ENCODE results near the gene PITRM1.
"Not testable (repeated sequence)": the region's sequence is repeated elsewhere in the genome, so short reads cannot be mapped to it uniquely, and the experiment has no call there.

PITRM1 gene

GRCh38 chr10:3196958-3197347 is 24.4 kb upstream of the PITRM1 start:
- DNase-seq: no peak

- no peak for DNase-seq
These were observed 23.9 kb upstream of the PITRM1 start for GRCh38 chr10:3196482-3196881.

- DNase-seq: no peak
These were observed 23.1 kb upstream of the PITRM1 start for GRCh38 chr10:3195726-3196125.

- no peak for DNase-seq
These were observed 22.7 kb upstream of the PITRM1 start for GRCh38 chr10:3195286-3195685.

GRCh38 chr10:3194871-3195270 is 22.3 kb upstream of the PITRM1 start:
- no peak for DNase-seq

GRCh38 chr10:3193751-3194150 is 21.2 kb upstream of the PITRM1 start:
- DNase-seq: no peak

- peak; percentile 63 for DNase-seq
These were observed 20.5 kb upstream of the PITRM1 start for GRCh38 chr10:3192856-3193635.

- no peak for DNase-seq
These were observed 18.2 kb upstream of the PITRM1 start for GRCh38 chr10:3190817-3191216.

GRCh38 chr10:3187229-3187628 is 14.6 kb upstream of the PITRM1 start:
- not testable (repeated sequence) for DNase-seq

GRCh38 chr10:3186368-3186767 is 13.8 kb upstream of the PITRM1 start:
- peak; percentile 70 for DNase-seq

- no peak for DNase-seq
These were observed 12.8 kb upstream of the PITRM1 start for GRCh38 chr10:3185386-3185785.

GRCh38 chr10:3180355-3181025 is 7.9 kb upstream of the PITRM1 start:
- no peak for DNase-seq

GRCh38 chr10:3179174-3179573 is 6.6 kb upstream of the PITRM1 start:
- no peak for DNase-seq

GRCh38 chr10:3178042-3178441 is 5.5 kb upstream of the PITRM1 start:
- no peak for DNase-seq

- peak; percentile 89 for DNase-seq
These were observed 743 bp upstream of the PITRM1 start for GRCh38 chr10:3173171-3173878.

GRCh38 chr10:3172081-3172445 is 519 bp downstream of the PITRM1 start:
- DNase-seq: peak; percentile 60

- not testable (repeated sequence) for DNase-seq
These were observed 1.1 kb downstream of the PITRM1 start for GRCh38 chr10:3171488-3171887.

GRCh38 chr10:3169673-3170072 is 2.9 kb downstream of the PITRM1 start:
- no peak for DNase-seq

GRCh38 chr10:3169271-3169670 is 3.3 kb downstream of the PITRM1 start:
- DNase-seq: no peak

- DNase-seq: no peak
These were observed 4.8 kb downstream of the PITRM1 start for GRCh38 chr10:3167611-3168330.

GRCh38 chr10:3166496-3167290 is 5.9 kb downstream of the PITRM1 start:
- DNase-seq: no peak

- DNase-seq: no peak
These were observed 7.4 kb downstream of the PITRM1 start for GRCh38 chr10:3165196-3165595.

All from activated CD4-positive, alpha-beta T cell treated with anti-CD3 and anti-CD28 coated beads for 48 hours (primary cell).